Mammary epithelial cell (primary cell): ENCODE measurements around the gene PCGF5.

Experiments used
- CTCF ChIP-seq, 2 donors: IDR thresholded peaks in 1 of 2; conservative IDR thresholded peaks in 1 of 2; 2 replicates each; pipeline ENCODE4 v1.5.1; 2011 to 2012; ENCODE audit warnings: inconsistent platforms in 2 of 2, low read length in 2 of 2, mild to moderate bottlenecking in 2 of 2, control low read depth in 1 of 2, low read depth in 1 of 2; ENCODE audit not compliant: insufficient read depth in 1 of 2; ENCODE audit errors: extremely low read depth in 1 of 2
- EZH2 ChIP-seq: IDR thresholded peaks from 2 replicates; pipeline ENCODE4 v1.6.1; 2012; ENCODE audit warnings: low read length, inconsistent platforms, borderline replicate concordance

GRCh38 chr10:91299999-91300575 lies 79.6 kb downstream of the PCGF5 start:
- no peak for TF ChIP-seq CTCF (conservative IDR thresholded peaks at IDR 0.05 in 1 of 2, IDR thresholded peaks at IDR 0.05 in 1 of 2; ENCODE audit: extremely low read depth in 1 of 2, insufficient read depth in 1 of 2, low read depth in 1 of 2, low read length in 2 of 2)
- no peak for TF ChIP-seq EZH2
